ENCODE data around the gene ABHD13.

DNA sequence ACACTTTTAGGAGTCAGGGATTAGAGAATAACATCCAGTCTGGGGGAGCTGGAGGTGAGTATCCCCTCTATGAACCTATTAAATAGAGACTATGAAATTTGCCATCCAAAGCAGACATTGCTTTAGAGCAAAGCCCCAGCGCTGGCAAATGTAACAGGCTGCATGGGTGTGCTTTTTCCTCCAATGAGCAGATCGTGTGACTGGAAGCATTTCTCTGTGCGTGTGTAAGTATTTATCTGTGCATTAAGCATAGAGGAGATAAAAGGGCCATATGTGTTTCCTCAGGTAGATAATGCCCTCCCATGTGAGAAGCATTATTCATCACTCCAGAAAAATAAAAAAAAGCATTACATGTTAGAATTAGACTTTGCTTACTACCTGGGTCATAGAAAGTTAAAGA, 52.2 kb downstream of the ABHD13 start:
- TF ChIP-seq, protein P1, sequence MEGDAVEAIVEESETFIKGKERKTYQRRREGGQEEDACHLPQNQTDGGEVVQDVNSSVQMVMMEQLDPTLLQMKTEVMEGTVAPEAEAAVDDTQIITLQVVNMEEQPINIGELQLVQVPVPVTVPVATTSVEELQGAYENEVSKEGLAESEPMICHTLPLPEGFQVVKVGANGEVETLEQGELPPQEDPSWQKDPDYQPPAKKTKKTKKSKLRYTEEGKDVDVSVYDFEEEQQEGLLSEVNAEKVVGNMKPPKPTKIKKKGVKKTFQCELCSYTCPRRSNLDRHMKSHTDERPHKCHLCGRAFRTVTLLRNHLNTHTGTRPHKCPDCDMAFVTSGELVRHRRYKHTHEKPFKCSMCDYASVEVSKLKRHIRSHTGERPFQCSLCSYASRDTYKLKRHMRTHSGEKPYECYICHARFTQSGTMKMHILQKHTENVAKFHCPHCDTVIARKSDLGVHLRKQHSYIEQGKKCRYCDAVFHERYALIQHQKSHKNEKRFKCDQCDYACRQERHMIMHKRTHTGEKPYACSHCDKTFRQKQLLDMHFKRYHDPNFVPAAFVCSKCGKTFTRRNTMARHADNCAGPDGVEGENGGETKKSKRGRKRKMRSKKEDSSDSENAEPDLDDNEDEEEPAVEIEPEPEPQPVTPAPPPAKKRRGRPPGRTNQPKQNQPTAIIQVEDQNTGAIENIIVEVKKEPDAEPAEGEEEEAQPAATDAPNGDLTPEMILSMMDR (IDR thresholded peaks at IDR 0.05): no peak
- TF ChIP-seq POLR2A (IDR thresholded peaks at IDR 0.05): no peak
